Loucy (cell line): ENCODE data around the gene NUDT4.

Source experiments
- H2AFZ ChIP-seq: fragments of 200-600 bp; sonication (generic); 2 replicates; pipeline ENCODE4 v1.6.0; 2016; ENCODE audit warnings: antibody characterized with exemption, mild to moderate bottlenecking, low read length, moderate library complexity
- H3F3A ChIP-seq: fragments of 200-600 bp; 2 replicates; pipeline ENCODE4 v1.6.0; 2016; ENCODE audit warnings: antibody characterized with exemption, low read depth, mild to moderate bottlenecking
- H3K27me3 ChIP-seq: fragments of 200-600 bp; sonication (generic); 2 replicates; pipeline ENCODE4 v1.6.1; 2014; ENCODE audit warnings: low read length, mild to moderate bottlenecking; ENCODE audit not compliant: insufficient read depth, poor library complexity, severe bottlenecking
- H3K36me3 ChIP-seq: fragments of 200-600 bp; sonication (generic); 2 replicates; pipeline ENCODE4 v1.6.1; 2016; ENCODE audit warnings: low read length; ENCODE audit not compliant: insufficient read depth
- H3K4me1 ChIP-seq: fragments of 200-600 bp; sonication (generic); 2 replicates; pipeline ENCODE4 v1.5.1; 2014; ENCODE audit warnings: low read length, mild to moderate bottlenecking; ENCODE audit not compliant: insufficient read depth, poor library complexity, severe bottlenecking
- H3K4me2 ChIP-seq: fragments of 200-600 bp; sonication (generic); 2 replicates; pipeline ENCODE4 v1.6.0; 2014; ENCODE audit warnings: antibody characterized with exemption, low read length, low read depth, mild to moderate bottlenecking; ENCODE audit not compliant: poor library complexity, severe bottlenecking
- H3K4me3 ChIP-seq: fragments of 200-600 bp; sonication (generic); 2 replicates; pipeline ENCODE4 v1.5.1; 2014; ENCODE audit warnings: low read length, mild to moderate bottlenecking, mixed read lengths; ENCODE audit not compliant: poor library complexity, severe bottlenecking
- H3K79me2 ChIP-seq: fragments of 200-600 bp; sonication (generic); 2 replicates; pipeline ENCODE4 v1.6.1; 2014; ENCODE audit warnings: low read length; ENCODE audit not compliant: insufficient read depth
- H3K9ac ChIP-seq: fragments of 200-600 bp; sonication (generic); 2 replicates; pipeline ENCODE4 v1.6.0; 2014; ENCODE audit warnings: mild to moderate bottlenecking, low read depth, low read length, moderate library complexity; ENCODE audit not compliant: poor library complexity, severe bottlenecking
- H3K9me2 ChIP-seq: fragments of 200-600 bp; sonication (generic); replicated peaks from 2 replicates; pipeline ENCODE4 v1.6.1; 2016; ENCODE audit warnings: low read depth, low read length, mixed read lengths
- H3K9me3 ChIP-seq: fragments of 200-600 bp; sonication (generic); 2 replicates; pipeline ENCODE4 v1.6.1; 2014; ENCODE audit warnings: mild to moderate bottlenecking, antibody characterized with exemption, low read length, low read depth; ENCODE audit not compliant: insufficient read depth
- H4K20me1 ChIP-seq: fragments of 200-600 bp; sonication (generic); 2 replicates; pipeline ENCODE4 v1.6.0; 2014; ENCODE audit warnings: antibody characterized with exemption, low read length, mild to moderate bottlenecking; ENCODE audit not compliant: insufficient read depth, poor library complexity, severe bottlenecking
- CTCF ChIP-seq: fragments of 200-600 bp; sonication (generic); conservative IDR thresholded peaks from 2 replicates; pipeline ENCODE4 v1.5.1; 2014; ENCODE audit warnings: mild to moderate bottlenecking, antibody characterized with exemption, low read length
- EZH2phosphoT487 ChIP-seq: fragments of 200-600 bp; IDR thresholded peaks from 2 replicates; pipeline ENCODE4 v1.6.1; 2018; ENCODE audit warnings: antibody characterized with exemption, mild to moderate bottlenecking, moderate library complexity, borderline replicate concordance

NUDT4 gene

GRCh38 chr12:93387780-93388179 is 10.1 kb downstream of the NUDT4 start:
- TF ChIP-seq CTCF (no peak), EZH2phosphoT487 (no peak)
- H3K4me2 ChIP-seq: peak overlapping the region; percentile 15

GRCh38 chr12:93390031-93390430 is 12.3 kb downstream of the NUDT4 start:
- no peaks in the 10 kb centered on the region for H3K27me3 ChIP-seq
- H3K4me2 ChIP-seq: no peak overlapping the region
- H3F3A ChIP-seq: no peaks in the 10 kb centered on the region
- H3K36me3 ChIP-seq: no peaks in the 10 kb centered on the region
- H4K20me1 ChIP-seq: peaks cover 28% of the 10 kb centered on the region
- H3K4me1 ChIP-seq: peaks cover 17% of the 10 kb centered on the region
- no peak overlapping the region for H3K4me3 ChIP-seq
- TF ChIP-seq EZH2phosphoT487: no peak
- TF ChIP-seq CTCF: no peak
- peaks cover 77% of the 10 kb centered on the region for H3K79me2 ChIP-seq
- no peaks in the 10 kb centered on the region for H3K9me3 ChIP-seq
- no peak overlapping the region for H3K9ac ChIP-seq
- no peak overlapping the region for H2AFZ ChIP-seq
- H3K9me2 ChIP-seq: no peaks in the 10 kb centered on the region

More at GRCh38 chr12:93387780-93388179, 10.1 kb downstream of the NUDT4 start:
- Histone ChIP-seq H3K4me1 (peaks cover 25% of the 10 kb centered on the region), H3F3A (no peaks in the 10 kb centered on the region), H2AFZ (no peak overlapping the region), H3K9me2 (no peaks in the 10 kb centered on the region), H3K9me3 (no peaks in the 10 kb centered on the region), H3K36me3 (no peaks in the 10 kb centered on the region), H3K79me2 (peaks cover 92% of the 10 kb centered on the region), H3K9ac (no peak overlapping the region), H3K4me3 (no peak overlapping the region), H4K20me1 (peaks cover 41% of the 10 kb centered on the region), H3K27me3 (no peaks in the 10 kb centered on the region)

GRCh38 chr12:93390549-93391297 is 13.0 kb downstream of the NUDT4 start:
- no peaks in the 10 kb centered on the region for H3K9me3 ChIP-seq
- TF ChIP-seq CTCF (no peak), EZH2phosphoT487 (no peak)
- no peak overlapping the region for H2AFZ ChIP-seq
- peaks cover 1% of the 10 kb centered on the region; the same call in 1 of the 2 replicates for H3K36me3 ChIP-seq
- no peaks in the 10 kb centered on the region for H3K9me2 ChIP-seq
- no peak overlapping the region for H3K4me2 ChIP-seq
- peaks cover 12% of the 10 kb centered on the region for H3K4me1 ChIP-seq
- H3K9ac ChIP-seq: no peak overlapping the region
- H3K79me2 ChIP-seq: peaks cover 71% of the 10 kb centered on the region
- H3F3A ChIP-seq: no peaks in the 10 kb centered on the region
- H3K4me3 ChIP-seq: no peak overlapping the region
- H3K27me3 ChIP-seq: no peaks in the 10 kb centered on the region
- peaks cover 23% of the 10 kb centered on the region for H4K20me1 ChIP-seq
